T-helper 22 cell (primary cell): Measurements from ENCODE around the gene ATP6V1D.
"Not testable (repeated sequence)": the region's sequence is repeated elsewhere in the genome, so short reads cannot be mapped to it uniquely, and the experiment has no call there.

ENCODE experiments used
- DNase-seq: peaks from one replicate; pipeline ENCODE4 v3.0.0-alpha.2; 2020; ENCODE audit warnings: low read depth

Gene ATP6V1D

DNA sequence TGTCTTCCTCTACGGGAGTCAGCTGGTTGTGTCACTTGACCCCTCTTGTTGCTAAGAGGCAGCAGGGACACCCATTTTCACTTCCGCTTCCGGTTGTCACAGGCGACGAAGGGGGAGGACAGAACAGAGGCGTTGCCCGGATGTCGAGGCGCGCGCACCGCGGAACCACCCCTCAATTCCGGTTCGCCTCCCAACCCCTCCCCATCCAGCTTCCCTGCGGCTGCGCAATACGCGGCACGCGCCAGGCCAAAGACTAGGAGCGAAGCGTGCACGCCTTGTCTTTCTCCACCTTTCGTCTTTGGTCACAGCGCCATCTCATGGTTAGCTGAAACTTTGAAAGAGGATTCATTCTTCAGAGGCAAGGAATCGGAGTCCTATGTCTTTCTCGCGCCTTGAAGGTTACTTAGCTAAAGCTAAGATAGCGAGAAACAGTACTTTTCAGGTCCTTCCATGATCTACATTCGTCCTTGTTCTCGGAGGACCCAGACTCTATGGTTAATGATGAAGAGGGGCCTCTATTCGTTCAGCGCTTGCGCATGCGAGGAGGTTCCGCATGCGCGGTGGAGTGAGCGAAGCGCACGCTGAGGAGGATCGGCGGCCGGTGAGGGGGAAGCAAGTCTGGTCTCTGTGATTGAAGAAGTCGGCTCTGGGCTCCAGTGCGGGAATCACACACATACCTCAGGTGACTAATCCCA is at the start of gene ATP6V1D, which contains the start of gene EIF2S1:
Gene ATP6V1D (minus strand): TSS at position 30 of the 695 bp plus-strand sequence. CDS start 106 bp downstream, outside the sequence.
Gene EIF2S1 (plus strand): TSS at position 554 of the 695 bp plus-strand sequence. CDS start 4,440 bp downstream, outside the sequence.
- peak; percentile 99 for DNase-seq

DNA sequence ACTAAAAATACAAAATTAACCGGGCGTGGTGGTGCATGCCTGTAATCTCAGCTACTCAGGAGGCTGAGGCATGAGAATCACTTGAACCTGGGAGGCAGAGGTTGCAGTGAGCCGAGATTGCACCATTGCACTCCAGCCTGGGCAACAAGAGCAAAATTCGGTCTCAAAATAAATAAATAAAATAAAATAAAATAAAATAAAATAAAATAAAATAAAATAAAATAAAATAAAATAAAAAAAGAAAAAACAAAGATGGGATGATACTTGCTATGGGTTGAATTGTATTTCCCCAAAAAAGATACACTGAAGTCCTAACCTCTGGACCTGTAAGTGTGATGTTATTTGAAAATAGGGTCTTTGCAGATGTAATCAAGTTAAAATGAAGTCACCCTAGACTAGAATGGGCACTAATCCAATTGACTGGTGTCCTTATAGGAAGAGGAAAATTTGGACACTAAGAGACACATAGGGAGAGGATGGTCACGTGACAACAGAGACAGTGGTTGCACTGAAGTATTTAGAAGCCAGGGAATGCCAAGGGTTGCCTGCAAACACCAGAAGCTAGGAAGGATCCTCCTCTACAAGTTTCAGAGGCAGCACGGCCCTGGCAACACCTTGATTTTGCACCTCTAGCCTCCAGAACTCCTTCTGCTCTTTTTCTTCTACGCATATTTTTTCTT is 48.7 kb upstream of the ATP6V1D start:
- not testable (repeated sequence) for DNase-seq

- DNase-seq, result no peak
Measured at GRCh38 chr14:67405771-67406170, 46.2 kb upstream of the ATP6V1D start.

DNA sequence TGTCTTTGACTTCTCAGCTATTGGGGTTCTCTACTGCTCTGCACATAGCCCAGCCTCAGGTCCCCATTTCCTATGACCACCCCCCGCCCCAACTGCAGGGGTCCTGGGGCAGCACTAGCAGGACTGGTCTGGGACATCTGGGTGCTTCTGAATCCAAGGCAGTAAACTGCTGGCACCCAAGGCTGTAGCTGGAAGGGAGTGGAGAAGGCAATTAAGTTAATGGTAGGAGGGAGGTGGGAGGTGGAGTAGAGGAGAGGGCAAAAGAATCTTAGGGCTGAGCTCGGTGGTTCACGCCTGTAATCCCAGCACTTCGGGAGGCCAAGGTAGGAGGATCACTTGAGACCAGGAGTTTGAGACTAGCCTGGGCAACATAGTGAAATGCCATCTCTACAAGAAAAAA is 40.8 kb upstream of the ATP6V1D start:
- no peak for DNase-seq

DNA sequence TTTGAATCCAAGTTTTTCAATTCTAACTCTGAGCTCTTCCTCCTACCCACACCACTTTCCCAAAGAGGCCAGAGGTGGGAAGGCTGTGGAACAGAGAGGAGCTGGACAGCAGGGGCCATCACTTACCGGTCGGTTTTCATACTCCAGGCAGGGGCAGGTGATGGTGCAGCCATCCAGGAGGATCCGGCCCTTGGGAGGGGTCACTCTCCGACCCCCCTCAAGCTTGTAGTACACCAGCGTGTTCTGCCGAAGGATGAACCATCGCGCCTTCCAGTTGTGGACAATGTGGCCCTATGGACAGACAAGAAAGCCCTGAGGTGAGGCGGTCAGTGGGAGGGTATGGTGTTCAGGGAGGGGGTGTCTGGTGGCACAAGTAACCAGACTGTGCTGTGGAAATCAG is 37.9 kb upstream of the ATP6V1D start:
- DNase-seq, result no peak

GRCh38 chr14:67396381-67396970 is 36.9 kb upstream of the ATP6V1D start:
- no peak for DNase-seq

DNA sequence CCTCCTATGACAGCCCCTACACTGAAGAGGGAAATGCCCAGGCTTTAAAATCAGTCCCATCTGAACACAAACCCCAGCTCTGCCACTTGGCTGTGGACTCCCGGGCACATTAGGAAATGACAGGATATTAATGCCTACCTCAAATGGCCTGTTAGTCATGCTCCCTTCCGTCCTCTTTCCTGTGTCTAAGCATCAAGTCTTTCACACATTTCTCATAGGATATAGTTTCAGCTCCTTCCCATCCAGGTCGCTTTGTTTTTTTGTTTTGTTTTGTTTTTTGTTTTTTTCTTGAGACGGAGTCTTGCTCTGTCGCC is 36.2 kb upstream of the ATP6V1D start:
- no peak for DNase-seq

DNA sequence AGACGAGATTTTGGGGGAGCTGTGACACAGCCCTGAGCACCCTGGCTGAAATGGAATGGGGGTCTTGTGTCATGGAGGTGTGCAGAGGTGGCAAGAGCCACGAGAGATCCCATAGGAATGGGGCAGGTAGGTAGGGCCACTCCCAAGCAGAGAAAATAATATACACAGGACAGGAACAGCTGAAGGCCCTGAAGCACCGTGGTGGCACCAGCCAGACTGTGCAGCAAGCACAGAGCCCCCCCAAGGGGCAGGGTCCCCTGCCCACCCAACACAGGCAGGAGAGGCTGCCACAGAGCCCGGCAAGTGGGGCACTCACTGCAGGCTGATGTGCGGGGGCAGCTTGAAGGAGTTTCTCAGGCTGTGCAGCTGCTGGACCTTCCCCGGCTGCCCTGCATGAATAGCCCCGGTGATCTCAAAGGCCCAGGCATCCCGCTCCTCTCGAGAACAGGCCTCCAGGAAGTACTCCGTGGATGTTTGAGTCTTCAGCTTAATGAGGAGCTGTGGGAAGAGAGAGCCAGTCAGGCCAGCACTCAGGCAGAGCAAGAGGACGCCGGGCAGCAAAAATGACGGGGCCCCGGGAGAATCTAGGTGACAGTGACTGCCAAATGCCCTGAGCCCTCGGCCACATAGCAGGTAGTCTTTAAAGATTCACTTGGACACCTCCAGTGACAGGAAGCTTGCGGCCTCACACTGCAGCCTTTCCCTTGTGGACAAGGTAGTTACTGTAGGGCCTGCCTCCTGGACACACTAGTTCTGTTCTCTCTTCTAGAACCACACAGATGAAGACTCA is 35.7 kb upstream of the ATP6V1D start:
- DNase-seq, result no peak

GRCh38 chr14:67393689-67394088 is 34.1 kb upstream of the ATP6V1D start:
- DNase-seq, result no peak

DNA sequence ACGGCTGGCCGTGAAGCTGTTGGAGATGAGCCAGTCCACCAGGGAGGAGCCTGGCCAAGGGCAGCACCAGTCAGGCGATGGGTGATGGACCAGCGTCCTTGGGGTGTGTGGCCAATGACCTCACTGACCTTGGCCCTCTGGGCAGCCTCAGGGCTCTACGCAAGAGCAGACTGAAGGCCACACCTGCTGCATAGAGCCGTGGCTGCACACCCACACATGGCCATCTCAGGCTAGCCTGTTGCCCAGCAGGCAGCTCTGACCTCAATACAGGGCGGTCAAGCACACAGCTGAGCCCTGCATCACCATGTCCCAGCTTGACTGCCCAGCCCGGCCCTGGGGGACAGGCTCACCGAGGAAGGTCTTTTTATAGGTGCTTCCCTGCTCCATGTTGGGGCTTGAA is 33.2 kb upstream of the ATP6V1D start:
- no peak for DNase-seq

DNA sequence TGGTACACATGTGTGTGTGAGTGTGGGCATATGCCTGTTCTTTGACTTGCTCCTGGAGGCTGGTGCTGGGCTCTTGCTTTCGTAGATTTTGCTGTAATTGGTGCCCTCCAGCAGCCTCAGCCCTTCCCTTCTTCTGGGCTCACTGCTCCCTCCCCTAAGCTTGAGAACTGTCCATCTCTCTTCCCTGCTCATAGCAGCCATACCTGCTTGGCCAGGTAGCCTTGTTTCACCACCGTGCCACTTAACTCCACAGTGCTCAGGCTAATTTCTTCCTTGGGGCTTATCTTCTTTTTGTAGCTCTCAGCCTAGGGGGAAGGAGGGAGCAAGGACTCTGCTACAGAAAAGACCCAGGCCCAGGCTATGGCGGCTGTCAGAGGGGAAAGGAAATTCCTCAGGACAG is 32.5 kb upstream of the ATP6V1D start:
- DNase-seq, result no peak

- no peak for DNase-seq
Measured at GRCh38 chr14:67391268-67391667, 31.7 kb upstream of the ATP6V1D start.

GRCh38 chr14:67389811-67390534 is 30.4 kb upstream of the ATP6V1D start:
- DNase-seq, result no peak

- no peak for DNase-seq
Measured at GRCh38 chr14:67389275-67389674, 29.7 kb upstream of the ATP6V1D start.

DNA sequence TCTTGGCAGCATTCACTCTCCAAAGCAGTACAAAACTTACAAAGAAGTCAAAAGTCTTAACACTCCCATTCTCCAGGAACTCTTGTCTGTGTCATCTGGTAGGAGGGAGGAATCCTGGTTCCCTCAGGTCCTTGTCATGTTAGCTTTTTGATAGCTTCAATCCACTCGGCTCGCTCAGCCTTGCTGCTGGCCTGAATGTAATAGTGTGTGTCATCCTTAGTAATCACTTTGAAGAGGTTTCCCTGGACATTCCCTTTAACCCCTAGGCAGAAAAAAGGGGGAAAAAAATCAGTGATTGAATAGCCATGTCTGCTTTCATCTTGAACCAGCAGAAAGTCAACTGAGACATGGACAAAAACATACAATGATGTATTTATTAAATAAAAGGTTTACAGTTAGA is 27.6 kb upstream of the ATP6V1D start:
- DNase-seq, result no peak

DNA sequence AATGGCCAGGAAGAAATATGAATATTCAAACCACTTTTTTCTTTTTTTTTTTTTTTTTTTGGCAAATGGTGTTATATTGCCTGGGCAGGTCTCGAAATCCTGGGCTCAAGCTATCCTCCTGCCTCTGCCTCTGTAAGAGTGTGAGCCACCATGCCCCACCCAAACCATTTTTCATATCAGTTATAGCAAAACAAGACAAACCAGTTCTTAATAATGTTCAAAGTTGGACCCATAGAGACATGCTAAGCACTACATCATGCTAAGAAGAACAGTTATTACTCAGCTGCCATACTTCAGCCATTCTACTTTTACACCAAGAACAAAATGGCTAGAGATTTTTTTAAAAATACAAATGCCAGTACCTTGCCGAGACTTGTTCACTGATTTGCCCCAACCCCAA is 26.0 kb upstream of the ATP6V1D start:
- DNase-seq, result no peak

- no peak for DNase-seq
Measured at GRCh38 chr14:67385120-67385519, 25.5 kb upstream of the ATP6V1D start.

- no peak for DNase-seq
Measured at GRCh38 chr14:67377916-67378315, 18.3 kb upstream of the ATP6V1D start.

DNA sequence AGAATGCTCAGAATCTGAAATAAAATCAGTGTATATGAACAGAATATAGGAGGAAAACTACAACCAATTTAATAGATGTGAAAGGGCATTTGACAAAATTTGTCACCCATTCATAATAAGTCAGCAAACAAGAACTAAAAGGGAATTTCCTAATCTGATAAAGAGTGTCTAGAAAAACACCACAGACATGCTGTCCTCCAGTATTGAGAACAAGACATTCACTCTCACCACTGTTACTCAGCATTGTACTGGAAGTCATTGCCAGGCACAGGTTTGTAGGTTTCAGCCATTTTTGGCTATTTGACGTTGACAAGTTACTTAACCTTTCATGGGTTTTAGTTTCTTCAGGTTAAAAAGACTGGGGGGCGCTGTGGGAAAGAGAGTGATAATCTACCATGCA is 13.7 kb upstream of the ATP6V1D start:
- DNase-seq, result no peak

DNA sequence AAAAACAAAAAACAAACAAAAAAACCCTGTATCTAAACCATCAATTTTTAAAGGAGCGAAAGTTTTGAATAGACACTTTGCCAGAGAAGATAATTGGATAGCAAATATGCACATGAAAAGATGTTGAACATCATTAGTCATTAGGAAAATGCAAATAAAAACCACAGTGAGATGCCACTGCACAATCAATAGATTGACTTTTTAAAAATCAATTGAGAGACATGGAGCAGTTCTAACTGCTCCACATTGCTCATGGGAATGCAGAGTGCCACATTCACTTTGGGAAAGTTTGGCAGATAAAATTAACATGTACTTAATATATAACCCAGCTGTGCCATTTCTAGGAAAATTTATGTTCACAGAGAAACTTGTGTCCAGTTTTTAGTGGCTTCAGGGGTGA is 13.2 kb upstream of the ATP6V1D start:
- DNase-seq, result no peak

DNA sequence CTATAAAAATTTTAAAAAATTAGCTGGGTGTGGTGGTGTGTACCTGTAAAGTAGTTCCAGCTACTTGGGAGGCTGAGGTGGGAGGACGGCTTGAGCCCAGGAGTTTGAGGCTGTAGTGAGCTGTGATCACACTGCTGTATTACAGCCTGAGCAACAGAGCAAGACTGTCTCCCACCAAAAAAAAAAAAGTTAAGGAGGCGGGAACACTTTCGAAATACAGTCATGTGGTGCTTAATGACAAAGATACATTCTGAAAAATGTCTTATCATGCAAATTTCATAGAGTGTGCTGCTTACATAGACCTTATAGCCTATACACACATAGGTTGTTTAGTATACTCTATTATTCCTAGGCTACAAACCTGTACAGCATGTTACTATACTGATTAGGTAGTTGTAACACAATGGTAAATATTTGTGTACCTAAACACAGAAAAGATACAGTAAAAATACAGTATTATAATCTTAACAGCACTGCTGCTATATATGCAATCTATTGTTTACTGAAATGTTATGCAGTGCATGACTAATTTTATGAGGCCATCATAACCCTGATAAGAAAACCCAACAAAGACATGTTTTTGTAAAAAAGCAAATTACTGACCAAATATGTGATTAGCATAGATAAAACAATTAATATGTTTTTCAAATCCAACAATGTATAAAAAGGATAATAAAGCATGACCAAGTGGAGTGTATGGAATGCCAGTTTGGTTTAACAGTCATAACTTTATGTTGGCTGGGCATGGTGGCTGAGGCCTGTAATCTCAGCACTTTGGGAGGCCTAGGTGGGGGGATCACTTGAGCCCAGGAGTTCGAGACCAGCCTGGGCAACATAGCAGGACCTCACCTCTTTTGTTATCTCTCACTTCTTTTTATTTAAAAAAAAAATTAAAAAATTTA is 11.9 kb upstream of the ATP6V1D start:
- DNase-seq, result no peak
